Measurements from ENCODE around the gene TNFRSF18. TPM values are rescaled to one million over a fixed set of nuclear protein-coding genes. Genes with fewer than 3 reads are reported as not detected.

Gene TNFRSF18
- total RNA-seq, 2 experiments from 2014 or later, result 126 to 135 TPM

DNA sequence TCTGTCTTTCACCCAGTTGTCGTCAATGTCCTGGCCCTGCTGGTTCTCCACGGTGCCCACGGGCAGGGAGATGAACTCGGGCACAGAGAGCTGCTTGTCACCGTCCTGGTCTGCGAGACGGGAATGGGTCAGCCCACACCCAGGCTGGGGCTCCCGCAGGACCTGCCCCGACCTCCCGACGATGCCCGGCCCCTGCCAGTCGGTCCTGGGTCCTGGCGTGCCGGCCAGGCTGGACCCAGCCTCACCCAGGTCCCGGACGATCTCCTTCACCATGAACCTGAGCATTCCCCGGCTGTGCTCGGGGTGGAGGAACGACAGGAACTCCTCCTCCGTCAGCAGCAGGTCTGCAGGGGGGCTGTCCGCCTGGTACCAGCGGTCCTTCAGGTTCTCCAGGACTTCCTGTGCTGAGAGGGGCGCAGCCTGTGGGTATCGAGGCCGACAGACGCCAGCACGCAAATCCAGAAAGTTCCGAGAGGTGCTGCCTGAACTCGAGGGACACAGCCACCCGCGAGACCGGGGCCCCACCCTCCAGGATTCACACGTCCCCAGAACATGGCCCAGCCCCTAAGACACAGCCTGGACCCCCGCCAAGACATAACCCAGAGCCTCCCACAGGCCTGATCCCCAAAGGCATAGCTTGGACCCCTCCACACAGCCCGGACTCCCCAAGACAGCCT is 12.3 kb upstream of the TNFRSF18 start:
- Mint-ChIP-seq H3K4me1 (ENCODE audit: low read depth) (peaks cover 44% of the 10 kb centered on the region), H3K4me3 (no peak overlapping the region), H3K9me3 (no peaks in the 10 kb centered on the region), H3K27ac (peak overlapping the region; percentile 76), H3K27me3 (no peaks in the 10 kb centered on the region), H3K36me3 (ENCODE audit: low read depth) (peaks cover 33% of the 10 kb centered on the region)
- intact Hi-C loops (cut with micrococcal nuclease), result no loop called here
- no peak for ATAC-seq
- TF ChIP-seq, protein P1, sequence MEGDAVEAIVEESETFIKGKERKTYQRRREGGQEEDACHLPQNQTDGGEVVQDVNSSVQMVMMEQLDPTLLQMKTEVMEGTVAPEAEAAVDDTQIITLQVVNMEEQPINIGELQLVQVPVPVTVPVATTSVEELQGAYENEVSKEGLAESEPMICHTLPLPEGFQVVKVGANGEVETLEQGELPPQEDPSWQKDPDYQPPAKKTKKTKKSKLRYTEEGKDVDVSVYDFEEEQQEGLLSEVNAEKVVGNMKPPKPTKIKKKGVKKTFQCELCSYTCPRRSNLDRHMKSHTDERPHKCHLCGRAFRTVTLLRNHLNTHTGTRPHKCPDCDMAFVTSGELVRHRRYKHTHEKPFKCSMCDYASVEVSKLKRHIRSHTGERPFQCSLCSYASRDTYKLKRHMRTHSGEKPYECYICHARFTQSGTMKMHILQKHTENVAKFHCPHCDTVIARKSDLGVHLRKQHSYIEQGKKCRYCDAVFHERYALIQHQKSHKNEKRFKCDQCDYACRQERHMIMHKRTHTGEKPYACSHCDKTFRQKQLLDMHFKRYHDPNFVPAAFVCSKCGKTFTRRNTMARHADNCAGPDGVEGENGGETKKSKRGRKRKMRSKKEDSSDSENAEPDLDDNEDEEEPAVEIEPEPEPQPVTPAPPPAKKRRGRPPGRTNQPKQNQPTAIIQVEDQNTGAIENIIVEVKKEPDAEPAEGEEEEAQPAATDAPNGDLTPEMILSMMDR (IDR thresholded peaks at IDR 0.05), result no peak
- DNase-seq, result no peak
- CTCF ChIA-PET, result interaction anchor here (3.3 kb wide), 1 partner anchor 97 kb away, joined by 17 read pairs; no protein-coding TSS in a partner anchor
- POLR2A ChIA-PET, result interaction anchor here (1.5 to 8.4 kb wide), 2 partner anchors 10 to 11 kb away, joined by 9 to 64 read pairs; partner anchors contain the start of genes B3GALT6 and SDF4

DNA sequence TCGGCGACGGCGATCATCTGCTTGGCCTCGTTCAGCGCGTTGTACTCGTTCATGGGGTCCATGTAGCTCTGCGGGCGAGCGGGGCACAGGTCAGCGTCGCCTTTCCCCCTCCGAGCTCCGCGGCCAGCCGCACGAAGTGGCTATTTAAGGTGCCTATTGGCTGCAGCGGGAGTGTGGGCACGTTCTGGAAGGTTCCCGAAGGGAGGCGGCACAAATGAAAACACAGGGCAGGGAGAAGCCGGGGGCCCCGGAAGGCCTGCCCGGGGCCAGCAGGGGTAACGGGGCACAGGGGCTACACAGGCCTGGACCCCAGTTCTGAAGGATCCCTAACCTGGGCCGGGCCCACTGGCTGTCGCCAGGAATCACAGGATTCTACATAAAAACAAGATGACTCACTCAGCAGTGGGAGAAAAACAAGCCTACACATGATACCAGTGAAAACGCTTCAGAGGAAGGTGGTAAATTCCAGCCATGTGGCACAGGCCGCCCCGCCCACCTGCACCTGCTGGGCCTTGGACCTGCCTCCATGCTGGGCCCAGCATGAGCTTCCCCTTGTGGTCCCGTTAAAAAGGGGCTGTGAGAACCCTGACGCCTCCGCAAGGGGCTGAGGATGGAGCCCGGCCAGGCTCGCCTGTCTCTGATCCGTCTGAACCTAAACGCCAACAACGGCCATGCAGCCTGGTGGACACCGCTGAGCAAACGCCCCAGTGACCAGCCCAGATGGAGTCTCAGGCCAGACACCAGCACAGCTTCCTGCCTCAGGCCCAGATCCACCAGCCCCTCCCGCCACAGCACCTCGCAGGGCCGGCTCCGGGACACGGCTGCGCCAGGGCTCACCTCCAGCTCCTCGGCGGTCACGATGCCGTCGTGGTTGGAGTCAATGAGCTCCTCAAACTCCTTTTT is 11.5 kb upstream of the TNFRSF18 start:
- intact Hi-C loops (cut with micrococcal nuclease), result no loop called here
- DNase-seq (peak; percentile 47), ATAC-seq (no peak)
- ChIA-PET CTCF (interaction anchor here (3.3 kb wide), 1 partner anchor 96 kb away, joined by 17 read pairs; no protein-coding TSS in a partner anchor), POLR2A (interaction anchor here (1.5 to 8.4 kb wide), 3 partner anchors 10 to 11 kb away, joined by 9 to 64 read pairs (median 18); partner anchors contain the start of genes B3GALT6, SDF4 and TNFRSF18)
- H3K27me3 Mint-ChIP-seq, result no peaks in the 10 kb centered on the region
- H3K27ac Mint-ChIP-seq, result peak overlapping the region; percentile 76
- peaks cover 29% of the 10 kb centered on the region for H3K36me3 Mint-ChIP-seq (ENCODE audit: low read depth)
- peaks cover 44% of the 10 kb centered on the region for H3K4me1 Mint-ChIP-seq (ENCODE audit: low read depth)
- H3K9me3 Mint-ChIP-seq, result no peaks in the 10 kb centered on the region
- no peak overlapping the region for H3K4me3 Mint-ChIP-seq
- TF ChIP-seq, protein P1 (IDR thresholded peaks at IDR 0.05), result no peak

DNA sequence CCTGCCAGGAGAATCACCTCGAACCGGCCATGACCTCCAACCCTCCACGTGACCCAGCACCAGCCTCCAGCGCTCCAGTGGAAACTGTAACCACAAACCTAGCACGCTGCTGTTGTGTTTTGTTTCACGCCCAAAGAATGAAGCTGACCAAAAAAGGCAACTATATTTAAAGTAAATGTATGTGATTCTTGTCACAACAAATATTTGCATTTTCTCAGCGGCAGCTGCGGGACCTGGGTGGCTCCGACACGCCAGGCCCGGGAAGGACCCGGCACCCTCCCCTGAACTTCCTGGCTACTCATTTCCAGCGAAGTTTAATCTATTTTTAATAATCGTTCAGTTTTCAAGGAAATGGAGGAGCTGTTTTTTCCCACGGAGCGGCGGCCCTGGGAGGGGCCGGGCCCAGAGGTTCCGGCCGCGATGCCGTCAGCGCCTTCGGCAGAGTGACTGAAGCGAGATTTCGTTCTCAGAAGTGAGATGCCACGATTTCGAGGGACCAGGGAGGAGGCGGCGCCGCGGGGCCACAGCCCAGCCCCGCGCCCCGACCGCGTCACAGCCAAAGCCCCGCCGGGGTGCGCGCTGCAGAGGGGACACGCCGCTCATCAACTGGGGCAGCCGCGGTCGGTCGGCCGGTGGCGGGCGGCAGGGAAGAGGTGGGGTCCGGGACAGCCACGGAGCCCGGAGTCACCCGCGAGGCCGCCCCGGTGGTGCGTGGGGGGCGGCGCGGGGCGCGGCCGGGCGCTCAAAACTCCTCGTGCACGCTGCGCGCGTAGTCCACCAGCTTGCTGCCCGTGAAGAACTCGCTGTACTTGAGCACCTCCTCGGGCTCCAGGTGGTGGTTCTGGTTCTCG is 10.6 kb upstream of the TNFRSF18 start:
- Mint-ChIP-seq H3K9me3 (no peaks in the 10 kb centered on the region), H3K4me3 (peak overlapping the region; percentile 1), H3K4me1 (ENCODE audit: low read depth) (peaks cover 44% of the 10 kb centered on the region), H3K27me3 (no peaks in the 10 kb centered on the region), H3K27ac (peak overlapping the region; percentile 83), H3K36me3 (ENCODE audit: low read depth) (peaks cover 29% of the 10 kb centered on the region)
- CTCF ChIA-PET, result interaction anchor here (3.3 kb wide), 1 partner anchor 95 kb away, joined by 17 read pairs; no protein-coding TSS in a partner anchor
- intact Hi-C loops (cut with micrococcal nuclease), result no loop called here
- peak; percentile 43 for DNase-seq
- TF ChIP-seq, protein P1 (IDR thresholded peaks at IDR 0.05), result no peak
- POLR2A ChIA-PET, result interaction anchor here (1.7 to 8.4 kb wide), 3 partner anchors 11 to 18 kb away, joined by 5 to 64 read pairs (median 18); partner anchors contain the start of genes B3GALT6, SDF4 and TNFRSF18
- ATAC-seq, result no peak

DNA sequence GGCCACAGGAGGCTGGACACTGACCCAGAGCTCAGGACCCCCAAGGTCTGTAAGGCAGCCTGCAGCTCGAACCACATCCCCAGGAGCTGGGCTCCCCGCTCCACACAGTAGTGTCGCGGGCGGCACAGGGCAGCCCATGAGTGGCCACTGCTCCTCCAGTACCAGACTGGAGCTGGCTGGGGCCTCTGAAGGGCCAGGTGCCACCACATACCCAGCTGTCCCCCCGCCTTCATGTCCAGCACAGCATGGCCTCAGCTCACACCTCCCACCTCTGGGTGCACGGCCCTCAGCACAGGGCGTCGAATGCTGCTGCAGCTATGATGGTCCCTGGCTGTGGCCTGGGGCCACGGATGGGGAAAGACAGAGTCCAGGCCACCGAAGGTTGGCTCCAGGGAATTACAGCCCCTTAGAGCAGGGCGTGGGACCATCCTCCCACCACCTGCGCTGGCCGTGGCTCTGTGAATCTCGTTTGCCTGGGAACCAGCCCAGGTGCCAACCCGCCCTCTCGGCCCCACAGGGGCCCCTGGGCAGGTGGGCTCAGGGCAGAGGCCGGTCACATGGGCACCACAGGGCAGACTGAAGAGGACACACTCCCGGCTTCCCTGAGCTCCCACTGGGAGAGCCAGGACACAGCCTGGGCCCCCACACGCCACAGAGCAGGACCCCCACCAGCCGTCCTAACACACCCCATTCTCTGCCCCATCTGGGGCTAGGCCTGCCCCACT is 9.7 kb upstream of the TNFRSF18 start:
- intact Hi-C loops (cut with micrococcal nuclease), result no loop called here
- CTCF ChIA-PET, result interaction anchor here (1.2 to 3.3 kb wide), 2 partner anchors 15 to 94 kb away, joined by 4 to 17 read pairs; no protein-coding TSS in a partner anchor
- peak overlapping the region; percentile 83 for H3K27ac Mint-ChIP-seq

More for the DNA sequence above, 9.7 kb upstream of the TNFRSF18 start:
- Mint-ChIP-seq H3K4me3 (peak overlapping the region; percentile 1), H3K27me3 (no peaks in the 10 kb centered on the region), H3K9me3 (no peaks in the 10 kb centered on the region), H3K36me3 (ENCODE audit: low read depth) (peaks cover 28% of the 10 kb centered on the region), H3K4me1 (ENCODE audit: low read depth) (peaks cover 45% of the 10 kb centered on the region)
- POLR2A ChIA-PET, result interaction anchor here (1.1 to 8.4 kb wide), 4 partner anchors 10 to 19 kb away, joined by 3 to 64 read pairs (median 12); partner anchors contain the start of genes B3GALT6, SDF4 and TNFRSF18
- DNase-seq (no peak), ATAC-seq (no peak)
- TF ChIP-seq, protein P1 (IDR thresholded peaks at IDR 0.05), result no peak

Measured in activated CD8-positive, alpha-beta T cell treated with anti-CD3 and anti-CD28 coated beads for 36 hours (primary cell).